SHP77 (cell line): ENCODE data around the gene NRXN2.

Experiments
- DNase-seq, 2 experiments: peaks; one replicate each; lab custom pipeline; 2025; lab: John Stamatoyannopoulos, UW

NRXN2 gene

DNA sequence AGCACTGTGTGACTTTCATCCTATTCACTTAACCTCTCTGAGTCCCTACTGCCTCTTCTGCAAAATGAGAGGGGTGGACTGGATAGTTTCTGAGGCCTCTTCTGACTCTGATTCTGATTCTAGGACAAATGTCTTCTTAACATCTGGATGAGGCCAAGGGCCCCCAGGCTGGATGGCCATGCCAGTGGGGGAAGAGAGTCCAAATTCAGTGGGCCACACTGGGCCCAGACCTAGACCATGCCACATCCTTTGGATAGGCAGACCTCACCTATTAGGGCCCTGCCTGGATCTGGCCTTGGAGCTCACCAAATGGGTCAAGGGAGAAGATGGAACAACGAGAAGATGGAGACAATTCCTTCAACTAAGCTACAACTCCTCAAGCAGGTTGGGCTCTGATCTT is 24.6 kb downstream of the NRXN2 start:
- no peak for DNase-seq

DNA sequence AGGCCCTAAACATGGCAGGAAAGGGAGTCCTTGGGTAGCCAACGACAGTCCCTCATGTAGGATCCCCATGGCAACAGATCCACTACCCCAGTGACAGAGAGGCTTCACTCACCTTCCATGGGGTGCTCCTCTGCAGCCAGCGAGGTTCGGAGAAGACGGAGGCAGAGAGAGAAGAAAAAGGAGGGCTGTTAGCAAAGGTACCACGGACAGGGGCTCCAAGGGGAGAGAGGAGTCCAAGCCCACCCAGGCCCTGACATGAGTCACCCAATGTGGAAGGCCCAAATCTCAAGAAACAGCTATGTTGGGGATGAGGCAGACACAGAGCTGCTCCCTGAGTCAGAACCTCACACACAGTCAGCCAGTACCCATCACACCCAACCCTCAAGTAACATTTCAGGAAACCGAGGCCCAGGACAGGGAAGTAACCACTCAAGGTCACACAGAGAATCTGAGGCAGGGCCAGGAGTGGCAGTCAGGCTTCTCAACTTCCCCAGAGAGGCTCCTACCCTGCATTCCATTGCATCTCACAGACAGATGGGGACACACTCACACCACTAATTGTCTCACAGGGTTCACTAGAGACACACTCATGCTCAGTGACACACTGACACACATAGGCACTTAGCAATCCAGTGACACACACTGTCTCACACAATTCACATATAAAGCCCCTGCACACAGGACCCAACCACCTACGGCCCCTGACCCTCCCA is 25.2 kb downstream of the NRXN2 start:
- DNase-seq, result no peak

DNA sequence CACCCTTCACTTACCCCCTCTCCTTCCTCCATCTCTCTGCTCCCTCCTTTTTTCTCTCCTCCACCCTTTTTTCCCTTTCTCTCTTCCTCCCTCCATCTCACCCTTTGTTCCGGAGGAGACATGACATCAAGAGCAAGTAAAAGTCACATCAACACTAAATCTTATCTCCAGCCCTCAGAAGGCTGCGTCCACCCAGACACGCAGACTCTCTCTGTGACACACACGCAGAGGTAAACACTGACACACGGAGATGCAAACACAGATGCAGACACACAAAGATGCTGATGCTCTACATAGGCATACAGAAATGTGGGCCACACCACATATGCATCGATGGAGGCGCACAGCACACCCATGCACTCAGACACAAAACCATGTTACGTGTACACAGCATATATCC is 27.0 kb downstream of the NRXN2 start:
- no peak for DNase-seq

DNA sequence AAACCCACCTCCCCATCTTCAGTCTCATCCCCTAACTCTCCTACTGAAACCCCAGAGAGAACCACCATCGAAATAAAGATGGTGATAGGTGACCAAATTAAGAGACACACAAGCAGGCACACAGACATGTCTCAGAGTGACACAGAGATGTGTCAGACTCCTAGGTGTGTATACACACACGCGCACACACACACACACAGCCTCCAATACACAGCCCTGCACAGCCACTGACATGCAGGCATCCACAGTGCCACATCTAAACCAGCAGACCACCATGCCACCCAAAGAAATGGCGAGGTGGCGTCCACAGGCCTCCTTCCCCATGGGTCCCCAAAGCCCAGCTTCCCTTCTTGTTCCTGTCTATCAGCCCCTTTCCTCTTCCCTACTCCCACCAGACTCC is 27.4 kb downstream of the NRXN2 start:
- no peak for DNase-seq

DNA sequence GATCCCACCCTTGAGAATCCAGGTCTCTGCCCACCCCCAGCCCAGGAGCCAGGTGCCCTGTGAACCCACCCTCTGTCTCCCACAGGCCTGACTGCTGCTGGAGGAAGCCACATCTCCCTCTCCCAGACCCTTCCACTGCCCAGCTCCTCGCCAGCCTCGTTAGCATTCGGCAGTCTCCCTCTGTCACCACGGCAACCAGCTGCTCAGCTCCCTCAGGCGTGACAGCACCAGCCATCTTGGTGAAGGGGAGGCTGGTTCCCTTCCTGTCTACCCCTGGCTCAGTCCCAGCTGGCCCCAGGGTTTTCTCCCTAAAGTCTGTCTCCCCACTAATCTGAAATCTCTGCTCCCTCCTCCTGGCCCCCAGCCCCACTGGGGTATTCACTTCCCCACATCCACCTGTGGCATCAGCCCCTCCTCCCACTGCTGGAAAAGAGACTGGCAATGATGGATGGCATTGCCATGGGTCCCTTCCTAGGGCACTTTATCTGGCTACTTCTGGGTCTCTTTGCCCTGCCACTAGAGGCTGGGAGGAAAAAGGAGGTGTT is 28.1 kb downstream of the NRXN2 start:
- peak; percentile 58 to 65 for DNase-seq

DNA sequence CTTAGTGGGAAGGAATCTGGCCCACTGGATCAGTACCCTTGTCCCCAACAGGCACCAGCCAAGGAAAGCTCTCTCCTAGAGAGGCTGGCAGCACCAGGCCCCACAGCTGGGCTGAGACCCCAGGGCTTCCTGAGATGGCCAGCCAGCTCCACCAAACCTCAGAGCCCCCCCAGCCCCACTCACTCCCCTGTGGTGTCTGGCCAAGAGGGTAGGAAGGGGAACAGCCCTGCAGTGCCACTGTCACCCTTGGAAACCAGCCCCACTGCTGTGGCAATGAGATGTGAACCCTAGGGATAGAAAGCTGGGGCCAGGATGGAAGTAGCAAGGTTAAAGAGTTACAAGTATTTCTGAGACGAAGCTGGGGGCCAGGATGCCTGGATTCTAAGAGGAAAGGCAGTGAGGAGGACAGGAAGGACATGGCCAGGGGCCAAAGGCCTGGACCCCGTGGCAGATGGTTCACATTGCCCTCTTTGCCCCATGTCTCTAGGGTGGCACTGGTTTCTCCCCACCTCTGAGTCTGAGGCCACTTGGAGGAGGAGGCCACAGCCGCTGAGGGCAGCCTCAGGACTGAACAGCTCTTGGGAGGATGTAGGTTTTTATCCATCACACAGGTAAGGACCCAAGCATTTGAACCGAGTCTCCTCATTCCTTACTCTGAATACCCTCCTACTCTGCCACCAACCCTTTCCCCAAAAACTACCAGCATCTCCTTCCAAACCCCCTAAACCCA is 28.8 kb downstream of the NRXN2 start:
- no peak for DNase-seq

DNA sequence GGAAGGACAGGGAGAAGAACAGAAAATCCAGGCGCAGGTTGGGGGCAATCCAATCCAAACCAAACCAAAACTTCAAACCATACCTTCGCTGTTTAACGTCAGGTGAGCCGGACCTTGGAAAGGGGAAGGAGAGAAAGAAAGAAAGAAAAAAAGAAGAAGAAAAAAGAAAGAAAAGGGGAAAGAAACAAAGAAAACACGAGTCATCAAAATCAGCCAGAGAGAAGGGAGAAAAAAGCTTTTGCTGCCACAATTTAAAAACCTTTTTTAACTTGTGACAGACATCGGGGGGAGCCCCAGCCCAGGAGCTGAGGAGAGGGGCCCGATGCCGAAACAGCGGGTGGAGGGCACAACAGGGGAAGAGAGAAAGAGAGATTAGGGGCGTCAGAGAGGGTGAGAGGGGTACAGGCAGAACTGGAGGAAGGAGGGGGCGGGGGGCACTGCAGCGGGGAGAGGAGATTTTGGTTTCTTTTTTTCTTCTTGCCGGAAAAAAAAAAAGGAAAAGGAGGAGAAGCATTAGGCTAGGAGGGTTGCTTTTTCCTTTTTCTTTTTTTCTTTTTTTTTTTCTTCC is 30.1 kb downstream of the NRXN2 start:
- DNase-seq, result no peak

DNA sequence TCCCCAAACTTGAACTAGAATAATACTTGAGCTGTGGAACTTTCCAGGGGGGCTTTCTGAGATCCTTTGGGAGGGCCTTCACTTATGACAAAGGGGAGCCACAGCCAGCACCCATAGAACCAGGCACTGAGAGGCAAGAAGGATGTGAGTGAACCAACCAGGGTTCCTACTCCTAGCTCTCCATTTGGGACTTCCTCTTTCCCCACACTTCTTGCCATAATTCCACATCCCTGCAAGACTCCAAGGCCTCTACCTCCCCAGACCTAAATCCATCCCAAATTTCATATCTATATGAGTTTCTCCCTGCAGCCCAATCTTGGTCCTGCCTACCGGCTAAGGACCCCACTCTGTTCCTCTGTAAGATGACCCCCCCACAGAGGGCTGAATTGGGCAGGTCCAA is 31.5 kb downstream of the NRXN2 start:
- no peak for DNase-seq

DNA sequence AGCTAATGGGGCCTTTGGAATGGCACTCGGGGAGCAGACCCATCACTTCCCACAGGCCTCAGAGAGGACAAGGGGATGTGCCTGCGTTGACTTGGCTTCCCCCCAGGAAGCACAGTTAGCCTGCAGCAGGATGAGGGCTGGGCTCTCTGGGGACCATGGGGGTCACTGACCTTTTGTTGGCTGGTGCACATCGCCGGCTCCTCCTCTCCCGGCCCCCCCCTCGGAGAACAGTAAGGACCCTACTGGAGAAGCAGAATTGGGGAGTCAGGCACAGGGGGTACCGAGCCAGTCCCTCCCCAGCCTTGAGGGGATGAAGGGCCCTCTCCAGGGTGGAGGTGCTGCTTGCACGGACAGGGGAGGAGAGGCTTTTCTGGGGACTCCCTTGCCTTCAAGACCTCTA is 32.8 kb downstream of the NRXN2 start:
- DNase-seq, result no peak

DNA sequence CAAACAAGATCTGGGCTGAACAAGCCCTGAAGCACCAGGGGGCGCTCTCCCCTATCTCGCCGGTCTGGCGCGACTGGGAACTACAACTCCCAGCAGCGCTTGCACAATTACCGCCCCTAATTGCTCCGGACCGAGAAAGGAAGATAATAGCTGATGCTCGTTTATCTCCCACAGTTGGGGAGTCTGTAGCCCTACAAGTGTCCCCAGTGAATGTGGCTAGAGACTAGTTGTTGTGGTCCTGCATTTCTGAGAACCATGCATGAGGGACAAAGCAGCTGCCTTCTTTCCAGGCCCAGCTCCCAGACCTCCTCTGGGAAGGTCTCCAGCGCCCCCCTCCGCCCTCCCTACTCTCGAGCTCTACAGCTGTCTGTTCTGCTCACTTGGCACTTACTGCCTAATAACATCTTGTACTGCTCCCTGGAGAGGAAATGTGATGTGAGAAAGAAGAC is 34.4 kb downstream of the NRXN2 start:
- peak; percentile 83 for DNase-seq

DNA sequence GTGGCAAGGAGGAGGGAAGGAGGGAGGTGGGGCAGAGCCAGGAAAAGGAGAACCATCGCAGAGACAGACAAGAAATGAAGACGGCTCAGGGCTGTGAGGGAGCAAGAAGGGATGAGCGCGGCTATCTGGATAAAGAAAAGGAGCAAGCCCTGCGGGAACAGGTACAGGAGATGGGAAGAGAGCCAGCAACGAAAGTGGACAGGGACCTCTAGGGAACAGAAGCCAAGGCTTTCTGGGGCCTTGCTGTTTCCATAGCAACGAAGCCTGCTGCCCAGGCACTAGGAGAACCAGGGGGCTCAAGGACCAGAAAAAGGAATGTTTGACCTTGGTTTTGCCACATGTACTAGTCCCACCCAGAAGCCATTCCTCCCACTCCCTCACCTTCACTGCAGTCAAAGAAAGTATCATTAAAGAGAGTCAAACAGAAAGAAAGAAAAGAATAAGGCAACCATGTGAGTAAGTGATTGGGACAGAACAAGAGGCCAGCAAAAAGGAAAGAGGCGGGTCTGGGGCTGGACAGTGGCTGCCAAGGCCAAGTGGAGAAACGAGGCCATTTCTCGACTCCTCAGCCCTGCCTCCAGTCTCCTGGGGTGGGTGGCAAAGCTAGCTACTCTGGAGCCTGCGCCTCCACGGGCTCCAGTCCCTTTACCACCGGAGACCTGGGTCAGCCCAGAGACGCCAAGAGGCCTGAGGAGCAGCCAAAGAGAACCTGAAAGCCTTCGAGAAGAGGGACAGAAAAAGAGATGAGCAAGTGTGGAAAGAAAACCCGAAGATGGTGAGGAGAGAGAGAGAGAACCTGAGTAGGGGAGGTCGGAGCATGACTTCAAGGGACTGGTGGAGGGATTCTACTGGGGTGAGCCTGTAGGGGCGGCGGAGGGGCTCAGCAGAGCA is 35.1 kb downstream of the NRXN2 start:
- no peak for DNase-seq

DNA sequence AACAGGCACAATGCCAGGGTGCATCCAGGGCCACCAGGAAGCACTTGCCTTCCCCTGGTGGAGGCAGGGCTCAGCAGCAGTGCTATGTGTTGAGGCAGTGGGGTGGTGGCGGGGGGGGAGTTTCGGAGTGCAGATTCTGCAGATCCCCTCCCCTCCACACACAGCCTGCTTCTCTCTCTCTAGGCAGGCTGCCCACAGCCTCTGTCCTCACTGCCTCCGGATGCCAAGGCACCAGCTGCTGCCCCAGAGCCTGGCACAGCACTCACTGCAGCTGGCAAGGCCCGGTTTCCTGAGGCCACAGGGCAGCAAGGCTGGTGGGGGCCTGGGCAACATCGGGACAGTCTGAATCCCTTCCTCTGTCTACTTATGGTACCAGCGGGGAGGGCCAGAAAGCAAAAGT is 35.8 kb downstream of the NRXN2 start:
- no peak for DNase-seq

DNA sequence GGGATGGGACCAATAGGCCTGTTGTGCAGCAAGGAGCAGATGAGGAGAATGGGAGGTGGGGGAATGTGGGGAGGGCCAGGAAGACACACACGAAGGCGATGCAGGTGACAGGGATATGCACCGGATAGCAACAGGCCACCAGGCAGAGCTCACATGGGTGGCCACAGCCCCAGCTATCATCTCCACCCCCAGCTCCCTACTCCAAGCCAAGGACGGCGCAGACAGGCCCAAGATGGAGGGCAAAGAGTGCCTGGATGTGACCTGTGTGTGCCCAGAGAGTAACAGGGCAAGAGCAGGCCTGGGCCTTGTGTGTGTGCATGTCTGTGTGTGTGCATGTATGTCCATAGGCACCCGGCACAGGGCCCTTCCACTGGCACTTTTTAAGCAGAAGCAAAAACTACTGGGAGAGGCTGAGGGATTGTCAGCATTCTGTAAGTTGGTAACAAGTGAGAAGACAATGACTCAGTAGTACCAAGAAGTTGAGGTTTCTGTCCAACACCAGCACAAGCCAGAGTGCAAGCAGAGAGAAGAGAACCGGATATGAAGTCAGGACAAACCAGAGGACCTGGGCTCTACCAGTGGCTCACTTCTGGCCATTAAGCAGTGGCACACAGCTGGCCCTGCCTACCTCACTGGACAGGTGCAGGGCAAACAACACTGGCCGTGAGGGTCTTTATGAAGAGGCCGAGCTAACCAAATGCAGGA is 36.4 kb downstream of the NRXN2 start:
- DNase-seq, result no peak

DNA sequence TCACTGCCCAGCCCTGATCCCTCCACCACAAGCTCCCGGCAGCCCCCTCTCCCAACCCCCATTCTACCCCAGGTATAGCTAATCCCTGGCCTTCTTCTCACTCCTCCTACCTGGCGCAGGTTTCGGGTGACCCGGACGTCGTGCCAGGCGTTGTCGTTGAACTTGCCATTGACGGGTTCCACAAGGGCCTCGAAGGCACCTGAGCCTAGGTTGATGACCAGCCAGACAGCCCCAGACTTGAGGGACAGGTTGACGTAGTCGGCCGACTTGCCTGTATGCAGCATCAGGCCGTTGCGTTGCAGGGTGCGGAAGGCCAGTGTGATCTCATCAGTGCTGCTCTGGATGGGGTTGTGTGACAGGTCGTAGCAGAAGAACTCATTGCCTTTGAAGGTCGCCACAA is 37.5 kb downstream of the NRXN2 start:
- no peak for DNase-seq

DNA sequence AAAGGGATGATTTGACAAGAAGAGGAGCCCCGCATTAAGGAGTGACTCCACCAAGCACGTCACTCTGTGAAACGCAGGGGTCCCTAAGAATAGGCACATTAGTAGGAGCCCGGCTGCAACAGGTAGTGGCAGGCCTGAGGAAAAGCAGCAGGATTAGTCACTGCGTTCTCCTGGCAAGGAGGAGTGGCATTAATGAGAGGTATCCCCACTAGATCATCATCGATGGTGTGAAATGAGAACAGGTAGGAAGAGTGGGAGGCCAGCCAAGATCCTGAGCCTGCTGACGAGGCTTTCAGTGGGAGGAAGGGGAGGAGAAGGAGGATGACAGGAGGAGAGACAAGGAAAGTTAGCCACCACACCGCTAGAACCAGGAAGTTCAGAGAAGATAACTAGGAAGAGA is 38.6 kb downstream of the NRXN2 start:
- no peak for DNase-seq

DNA sequence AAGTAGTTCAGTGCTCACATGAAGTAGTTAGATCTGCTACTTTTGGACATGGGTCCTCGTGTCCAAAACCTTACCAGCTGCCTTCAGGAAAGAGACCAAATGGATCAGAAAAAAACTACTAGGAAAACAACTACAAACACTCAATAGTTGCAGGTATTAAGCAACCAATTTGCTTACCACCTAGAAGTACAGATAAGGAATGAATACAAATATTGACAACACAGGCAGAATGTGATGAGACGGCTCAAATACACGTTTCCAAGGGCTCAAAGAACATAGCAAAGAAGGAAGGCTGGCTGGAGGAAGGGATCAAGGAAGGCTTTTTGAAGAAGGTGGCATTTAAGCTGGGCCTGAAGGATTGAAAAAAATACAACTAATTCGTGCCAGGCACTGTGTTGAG is 41.8 kb downstream of the NRXN2 start:
- no peak for DNase-seq

DNA sequence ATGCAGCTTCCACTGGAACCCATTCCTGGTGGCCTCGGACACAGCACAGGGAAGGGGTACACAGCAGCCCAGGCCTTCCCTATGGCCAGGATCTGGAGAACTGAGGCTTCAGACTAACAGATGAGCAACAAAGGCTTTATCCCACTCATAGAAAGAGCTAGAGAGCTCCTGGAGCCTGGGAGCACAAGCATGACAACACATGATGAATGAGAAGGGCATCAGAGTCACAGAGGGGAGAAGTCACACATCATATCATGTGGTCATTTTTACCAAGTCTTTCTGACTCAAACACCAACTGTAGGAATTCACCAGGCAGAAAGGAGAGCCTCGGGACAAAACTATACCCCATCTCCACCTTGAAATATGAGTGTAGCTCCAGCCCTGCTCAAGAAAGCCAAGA is 43.2 kb downstream of the NRXN2 start:
- no peak for DNase-seq

DNA sequence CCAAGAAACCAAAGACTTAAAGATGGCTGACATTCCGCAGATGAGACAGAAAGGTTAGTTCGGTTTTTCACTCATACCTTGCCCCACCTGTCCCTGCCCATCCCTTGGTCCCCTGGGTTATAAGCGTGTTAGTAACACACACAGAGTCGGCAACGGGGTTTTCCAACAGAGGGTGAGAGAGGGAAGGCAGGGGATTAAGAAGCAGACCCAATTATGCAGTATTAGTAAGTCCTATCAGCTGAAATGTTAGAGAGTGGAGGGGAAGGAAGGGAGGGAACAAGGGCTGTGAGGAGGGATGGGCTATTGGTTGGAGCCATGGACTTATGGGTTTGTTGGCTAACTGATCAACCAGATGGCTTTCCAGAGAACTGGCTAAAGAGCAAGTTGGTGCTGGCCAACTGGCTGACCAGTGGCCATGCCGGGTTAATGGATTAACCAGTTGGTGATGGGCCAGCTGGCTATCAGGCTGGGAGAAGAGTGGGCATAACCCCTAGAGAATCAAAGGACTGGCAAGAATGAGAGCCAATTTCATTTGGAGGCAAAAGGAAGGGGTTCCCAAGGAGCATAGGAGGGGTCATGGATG is 45.5 kb downstream of the NRXN2 start:
- DNase-seq, result no peak

DNA sequence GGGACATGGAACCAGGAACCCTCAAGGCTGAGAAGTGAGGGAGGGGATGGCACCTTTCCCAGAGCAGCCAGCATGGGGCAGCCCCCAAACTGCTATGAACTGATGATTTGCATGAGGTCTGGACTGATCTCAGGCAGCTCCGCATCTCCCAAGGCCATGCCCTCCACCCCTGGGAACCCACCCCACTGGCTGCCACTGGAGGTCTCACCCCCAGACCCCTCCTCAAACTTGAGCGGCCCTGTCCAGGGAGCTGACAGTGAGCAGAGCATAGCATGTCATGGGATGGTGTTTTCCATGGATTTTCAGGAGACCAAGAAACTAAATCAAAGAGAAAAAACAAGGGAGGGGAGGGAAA is 46.8 kb downstream of the NRXN2 start:
- no peak for DNase-seq

DNA sequence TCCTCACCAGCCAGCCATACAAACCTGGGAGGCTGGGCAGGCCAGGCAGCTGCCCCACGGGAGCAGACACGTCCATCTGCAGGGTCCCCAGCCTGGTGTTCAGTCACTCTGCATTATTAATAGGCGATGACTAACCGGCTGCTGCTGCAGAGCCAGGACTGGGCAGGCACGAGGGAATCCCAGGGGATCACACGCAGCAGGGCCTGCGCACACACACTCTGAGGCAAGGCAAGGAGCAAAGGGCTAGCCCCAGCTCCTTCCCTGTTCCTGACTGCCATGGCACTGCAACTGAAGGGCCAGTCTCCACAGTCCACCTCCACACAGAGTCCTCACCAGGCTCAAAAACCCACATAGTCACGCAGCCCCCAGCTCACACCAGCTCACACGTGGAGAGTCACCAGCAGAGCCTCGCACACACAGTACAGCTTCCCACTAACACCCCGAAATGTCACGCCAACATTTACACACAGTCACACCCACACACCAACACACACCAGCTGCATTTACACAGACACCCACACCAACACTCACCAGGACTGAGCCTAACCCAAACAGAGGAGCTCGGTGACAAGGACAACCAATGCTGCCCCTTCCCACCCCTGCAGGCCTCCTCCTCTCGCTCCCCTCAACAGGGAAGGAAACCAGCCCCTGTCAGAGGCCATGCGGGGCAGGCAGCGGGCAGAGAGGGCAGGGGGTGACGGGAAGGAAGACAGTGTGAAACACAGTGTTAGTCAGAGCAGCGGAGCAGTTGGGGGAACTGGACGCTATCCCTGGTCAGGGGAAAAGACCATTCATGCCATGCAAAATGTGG is 47.3 kb downstream of the NRXN2 start:
- DNase-seq, result no peak
